HT-29 (cell line): ENCODE measurements around the gene MFSD2A. TPM values are rescaled to one million over a fixed set of nuclear protein-coding genes. Genes with fewer than 3 reads are reported as not detected.
A peak's percentile ranks its signal among the peaks of the same experiment; 100 is the strongest.
"Not testable (repeated sequence)": the region's sequence is repeated elsewhere in the genome, so short reads cannot be mapped to it uniquely, and the experiment has no call there.

Experiments used
- DNase-seq: peaks from one replicate; pipeline ENCODE4 v3.0.0-alpha.2; 2015; ENCODE audit warnings: low spot score
- total RNA-seq: library from RNA; depleted of rRNA; stranded (reverse); fragments of >200 nt; shearing (Covaris generic); gene quantifications from 2 replicates; pipeline ENCODE4 v1.2.3, GENCODE V29; 2014

The MFSD2A gene
- total RNA-seq, 1 experiment from 2014 or later = 13.7 TPM

- DNase-seq = no peak
These were observed 13.7 kb upstream of the MFSD2A start for GRCh38 chr1:39940980-39941871.

DNA sequence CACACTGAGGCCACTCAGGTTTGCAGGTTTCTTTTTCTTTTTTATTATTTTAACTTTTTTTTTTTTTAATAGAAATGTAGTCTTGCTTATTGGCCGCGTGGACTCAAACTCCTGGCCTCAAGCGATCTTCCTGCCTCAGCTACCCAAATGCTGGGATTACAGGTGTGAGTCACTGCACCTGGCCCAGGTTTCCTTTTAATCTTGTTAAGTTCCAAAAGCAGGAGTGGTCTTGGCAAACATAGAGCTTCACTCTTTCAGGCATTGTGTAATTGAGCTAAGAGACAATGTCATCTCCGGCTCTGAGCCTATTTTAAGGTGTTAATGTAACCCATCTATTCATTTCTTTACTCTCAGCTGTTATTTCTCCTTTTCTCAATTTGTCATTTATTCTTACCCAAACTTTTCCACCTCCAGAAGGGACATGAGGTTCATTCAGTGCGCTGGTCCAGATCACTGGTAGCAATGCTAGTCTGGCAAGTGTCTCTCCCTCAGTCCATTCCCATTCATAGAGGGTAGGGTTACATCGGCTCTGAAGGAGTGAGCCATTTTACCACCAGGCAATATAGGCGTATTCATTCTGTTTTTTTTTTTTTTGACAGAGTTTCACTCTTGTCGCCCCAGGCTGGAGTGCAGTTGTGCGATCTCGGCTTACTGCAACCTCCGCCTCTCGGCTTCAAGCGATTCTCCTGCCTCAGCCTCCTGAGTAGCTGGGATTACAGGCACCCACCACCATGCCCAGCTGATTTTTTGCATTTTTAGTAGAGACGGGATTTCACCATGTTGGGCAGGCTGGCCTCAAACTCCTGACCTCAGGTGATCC lies 11.3 kb upstream of the MFSD2A start:
- DNase-seq = no peak

- DNase-seq = no peak
These were observed 10.4 kb upstream of the MFSD2A start for GRCh38 chr1:39944410-39945112.

DNA sequence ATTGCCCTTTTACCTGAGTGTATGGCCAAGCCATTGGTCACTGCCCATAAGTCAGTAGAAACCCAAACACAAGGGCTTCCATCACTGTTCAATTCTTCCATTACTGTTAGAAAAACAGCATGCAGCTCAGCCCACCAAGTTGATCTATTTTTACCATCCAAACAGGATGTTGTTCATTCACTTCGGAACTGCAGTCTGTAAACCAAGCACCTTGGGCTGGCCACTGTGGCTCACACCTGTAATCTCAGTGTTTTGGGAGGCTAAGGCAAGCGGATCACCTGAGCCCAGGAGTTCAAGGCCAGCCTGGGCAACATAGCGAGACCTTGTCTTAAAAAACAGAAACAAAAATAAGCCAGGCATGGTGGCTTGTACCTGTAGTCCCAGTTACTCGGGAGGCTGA lies 8.7 kb upstream of the MFSD2A start:
- no peak for DNase-seq

DNA sequence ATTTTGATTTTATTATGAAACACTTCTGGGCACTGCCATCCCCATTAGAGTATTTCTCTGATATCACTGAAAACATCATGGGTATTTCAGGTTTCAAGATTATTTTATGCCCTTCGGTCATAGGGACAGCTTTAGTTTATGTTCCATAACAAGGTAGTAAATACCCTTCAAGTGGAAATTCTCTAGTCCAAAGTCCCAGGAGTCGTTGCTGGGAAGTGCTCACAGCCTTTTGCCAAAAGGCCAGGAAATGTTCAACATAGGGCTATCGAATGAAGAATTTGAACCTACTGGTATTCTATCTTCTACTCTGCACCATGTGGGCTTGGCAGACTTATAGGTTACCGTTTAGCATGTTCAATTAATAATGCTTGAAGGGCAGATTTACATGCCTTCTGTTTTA lies 7.7 kb upstream of the MFSD2A start:
- DNase-seq = no peak

- no peak for DNase-seq
These were observed 5.1 kb upstream of the MFSD2A start for GRCh38 chr1:39949891-39950290.

DNA sequence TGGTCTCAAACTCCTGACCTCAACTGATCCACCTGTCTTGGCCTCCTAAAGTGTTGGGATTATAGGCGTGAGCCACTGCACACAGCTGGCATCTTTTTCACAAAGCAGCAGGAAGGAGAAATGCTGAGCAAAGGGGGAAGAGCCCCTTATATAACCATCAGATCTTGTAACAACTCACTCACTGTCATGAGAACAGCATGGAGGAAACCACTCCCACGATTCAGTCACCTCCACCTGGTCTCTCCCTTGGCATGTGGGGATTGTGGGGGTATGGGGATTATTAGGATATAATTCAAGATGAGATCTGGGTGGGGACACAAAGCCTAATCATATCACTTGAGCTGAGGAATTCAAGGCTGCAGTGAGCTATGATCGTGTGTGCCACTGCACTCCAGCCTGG lies 3.0 kb upstream of the MFSD2A start:
- DNase-seq = no peak

DNA sequence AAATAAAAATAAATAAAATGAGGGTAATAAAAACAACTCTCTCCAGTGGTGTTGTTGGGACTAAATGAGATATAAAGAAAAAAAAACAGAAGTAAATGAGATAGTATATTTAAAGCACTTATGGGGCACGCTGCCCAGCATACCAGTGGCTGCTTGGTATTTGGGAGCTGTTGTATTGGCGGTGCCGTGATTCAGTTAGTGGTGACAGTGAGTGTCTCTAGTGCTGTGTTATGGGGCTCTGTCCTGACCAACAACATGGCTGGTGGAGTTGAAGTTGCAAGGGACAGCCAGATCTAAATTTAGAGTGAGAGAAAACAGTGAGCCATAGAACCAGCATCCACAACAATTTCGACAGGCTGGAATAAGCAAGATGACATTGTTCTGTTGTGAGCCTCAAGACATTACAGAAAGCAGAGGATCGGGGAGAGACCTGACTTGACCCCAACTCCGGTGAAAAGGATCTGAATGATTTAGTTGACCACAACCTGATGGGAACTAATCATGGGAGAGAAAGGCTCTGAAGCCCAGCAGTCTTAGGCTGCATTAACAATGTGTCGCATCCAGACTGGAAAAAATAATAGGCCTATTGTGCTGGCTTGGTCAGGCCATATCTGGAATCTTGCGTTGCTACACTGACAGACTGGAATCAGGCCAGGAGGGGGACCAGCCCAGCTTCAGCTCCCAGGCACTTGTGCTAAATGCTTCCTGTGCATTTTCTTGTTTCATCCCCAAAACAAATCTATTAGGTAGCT lies 2.4 kb upstream of the MFSD2A start:
- peak; percentile 32 for DNase-seq

- DNase-seq = no peak
These were observed 548 bp upstream of the MFSD2A start for GRCh38 chr1:39954324-39954869.

DNA sequence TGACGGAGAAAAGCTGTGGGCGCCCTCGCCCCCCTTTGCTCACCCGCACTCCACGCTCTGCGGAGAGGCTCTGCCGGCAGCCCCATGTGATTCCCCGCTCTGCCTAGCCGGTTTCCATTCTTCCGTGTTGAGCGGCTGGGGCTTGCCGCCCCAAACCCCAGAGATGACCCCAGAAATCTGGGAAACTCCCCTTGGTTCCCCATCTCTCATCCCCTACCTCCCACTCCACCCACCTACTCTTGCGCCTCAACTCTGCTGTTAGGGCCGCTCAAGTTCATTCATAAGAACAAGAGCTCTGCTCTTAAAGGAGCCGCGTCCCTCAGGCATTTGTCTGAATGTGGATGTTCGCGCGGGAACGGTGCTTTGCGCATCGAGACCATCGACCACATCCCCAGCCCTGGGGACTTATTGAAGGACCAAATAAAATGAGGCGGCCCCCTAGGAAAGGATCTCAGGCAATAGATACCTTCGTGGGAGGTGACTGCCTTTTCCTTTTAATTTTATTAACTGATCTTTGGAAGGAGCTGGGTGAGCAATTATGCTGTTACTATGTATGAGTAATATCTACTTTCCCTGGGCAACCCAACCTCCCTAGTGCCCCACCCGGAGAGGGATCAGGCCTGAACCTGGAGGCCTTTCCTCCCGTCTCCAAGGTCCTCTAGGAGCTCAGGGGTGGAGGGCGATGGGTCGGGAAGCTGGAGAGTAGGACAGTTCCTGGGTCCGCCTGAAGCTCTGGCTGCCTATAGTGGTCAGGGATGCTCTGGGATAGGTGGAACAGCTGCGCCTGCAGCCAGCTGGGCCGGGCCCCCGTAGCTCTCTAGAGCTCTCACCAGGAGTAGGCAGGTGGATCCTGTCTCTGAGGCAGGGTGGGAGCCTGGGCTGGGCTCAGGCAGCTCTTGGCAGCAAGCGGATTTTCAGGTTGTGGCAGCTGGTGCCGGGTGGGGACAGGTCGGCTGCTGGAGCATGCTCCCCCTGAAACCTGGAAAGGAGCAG lies 898 bp downstream of the MFSD2A start:
- DNase-seq = peak; percentile 65

GRCh38 chr1:39957299-39958015 lies 2.5 kb downstream of the MFSD2A start:
- no peak for DNase-seq

- DNase-seq = no peak
These were observed 3.7 kb downstream of the MFSD2A start for GRCh38 chr1:39958403-39959200.

DNA sequence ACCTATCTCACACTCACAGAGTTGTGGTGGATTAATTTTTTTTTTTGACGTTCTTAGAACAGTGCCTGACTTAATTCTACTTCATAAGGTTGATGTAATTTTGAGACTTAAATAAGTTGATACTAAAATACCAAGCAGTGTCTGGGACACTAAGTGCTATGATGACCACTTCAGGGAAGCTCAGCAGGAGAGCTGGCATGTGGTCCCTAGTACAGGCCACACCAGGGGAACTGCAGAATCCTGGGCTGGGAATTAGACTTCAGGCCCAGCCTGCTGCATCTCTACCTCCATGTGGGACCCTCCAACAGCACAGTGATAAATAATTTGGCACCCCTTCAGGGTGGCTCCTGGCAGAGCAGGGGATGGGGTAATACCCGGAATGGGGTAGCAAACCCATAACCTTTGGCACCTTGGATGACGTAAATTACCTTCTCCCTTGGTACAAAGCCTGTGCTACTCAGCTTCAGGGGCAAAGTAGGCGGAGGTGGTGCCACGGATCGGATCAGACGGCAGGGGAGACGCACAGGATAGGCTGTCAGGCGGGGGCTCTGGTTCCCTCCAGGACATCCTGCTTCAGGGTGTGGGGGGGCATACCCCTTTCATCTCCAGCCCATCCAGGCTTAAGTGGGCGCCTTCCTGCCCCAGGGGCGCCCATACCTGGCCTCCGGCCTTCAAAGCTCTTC lies 4.8 kb downstream of the MFSD2A start:
- DNase-seq = no peak

DNA sequence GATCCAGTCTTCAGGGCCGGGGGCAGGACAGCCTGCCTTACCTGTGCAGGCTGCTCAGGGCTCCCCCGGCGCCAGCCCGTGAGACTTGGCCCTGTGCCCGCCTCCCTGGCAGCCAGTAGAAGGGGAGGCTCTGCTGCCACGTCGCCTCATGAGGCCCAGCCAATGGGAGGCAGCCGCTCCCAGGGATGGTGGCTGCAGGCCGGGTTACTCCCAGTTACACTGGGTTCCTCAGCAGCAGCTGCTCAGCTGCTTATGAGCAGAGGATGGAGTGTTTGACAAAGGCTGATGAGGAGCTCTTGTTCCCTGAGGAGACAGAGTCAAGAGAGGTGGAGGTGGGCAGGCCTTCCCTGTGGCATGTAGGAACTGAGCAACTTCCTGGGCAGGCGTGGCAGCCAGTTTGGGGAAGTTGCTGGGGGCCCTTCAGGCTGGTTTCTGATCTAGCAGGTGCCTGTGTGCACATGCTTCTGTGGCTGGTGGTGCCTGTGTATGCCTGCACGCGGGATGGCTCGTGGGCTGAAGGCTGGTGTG lies 5.5 kb downstream of the MFSD2A start:
- DNase-seq = peak; percentile 54

DNA sequence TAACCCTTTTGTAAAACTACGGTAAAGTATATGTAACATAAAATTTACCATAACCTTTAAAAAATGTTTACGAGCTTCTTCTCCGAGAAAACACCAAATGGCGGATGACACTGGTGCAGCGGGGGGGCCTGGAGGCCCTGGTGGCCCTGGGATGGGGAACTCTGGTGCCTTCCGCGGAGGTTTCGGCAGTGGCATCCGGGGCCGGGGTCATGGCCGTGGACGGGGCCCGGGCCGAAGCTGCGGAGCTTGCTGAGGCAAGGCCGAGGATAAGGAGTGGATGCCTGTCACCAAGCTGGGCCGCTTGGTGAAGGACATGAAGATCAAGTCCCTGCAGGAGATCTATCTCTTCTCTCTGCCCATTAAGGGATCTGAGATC lies 7.5 kb downstream of the MFSD2A start:
- DNase-seq = no peak

GRCh38 chr1:39962964-39963363 lies 8.0 kb downstream of the MFSD2A start:
- DNase-seq = not testable (repeated sequence)

- DNase-seq = no peak
These were observed 9.6 kb downstream of the MFSD2A start for GRCh38 chr1:39964552-39964951.
